MCF 10A (cell line): ENCODE results near the gene TTR. TPM values are rescaled to one million over a fixed set of nuclear protein-coding genes. Genes with fewer than 3 reads are reported as not detected.

Source experiments
- BruUV-seq: library from RNA; stranded (reverse); fragments of 400-500 nt; replicated peaks from 2 replicates; lab custom pipeline; 2021; lab: Mats Ljungman, UMichigan
- CTCF ChIA-PET: fragments of 300-600 bp; sonication (Branson Sonifier 250); formaldehyde crosslinking; extraction: SDS; loops from one replicate; lab custom pipeline; 2021; ENCODE audit warnings: antibody characterized with exemption, inconsistent platforms; lab: Yijun Ruan, JAX
- POLR2A ChIA-PET: fragments of 300-600, 350-650 bp; sonication (Branson Sonifier 250); formaldehyde crosslinking; extraction: SDS; loops from one replicate; lab custom pipeline; 2020; ENCODE audit warnings: antibody characterized with exemption, inconsistent platforms; lab: Yijun Ruan, JAX
- DNase-seq: peaks from one replicate; pipeline ENCODE4 v3.0.0-alpha.2; 2018; ENCODE audit not compliant: unreplicated experiment
- H3K27ac Mint-ChIP-seq: one replicate; pipeline ENCODE4 v1.8.0; 2022; ENCODE audit warnings: mild to moderate bottlenecking, low read depth, mixed read lengths; ENCODE audit not compliant: unreplicated experiment
- H3K27me3 Mint-ChIP-seq: one replicate; pipeline ENCODE4 v1.8.0; 2022; ENCODE audit warnings: mixed read lengths; ENCODE audit not compliant: insufficient read depth, unreplicated experiment
- H3K36me3 Mint-ChIP-seq: one replicate; pipeline ENCODE4 v1.8.0; 2022; ENCODE audit warnings: mild to moderate bottlenecking, moderate library complexity, mixed read lengths; ENCODE audit not compliant: insufficient read depth, unreplicated experiment
- H3K4me1 Mint-ChIP-seq: one replicate; pipeline ENCODE4 v1.8.0; 2022; ENCODE audit warnings: mixed read lengths; ENCODE audit not compliant: insufficient read depth, unreplicated experiment
- H3K4me3 Mint-ChIP-seq: one replicate; pipeline ENCODE4 v1.8.0; 2022; ENCODE audit warnings: mild to moderate bottlenecking, moderate library complexity, mixed read lengths; ENCODE audit not compliant: unreplicated experiment
- H3K9me3 Mint-ChIP-seq: one replicate; pipeline ENCODE4 v1.8.0; 2022; ENCODE audit warnings: mixed read lengths; ENCODE audit not compliant: unreplicated experiment
- intact Hi-C: fragments of 100-400 bp; cut with micrococcal nuclease; formaldehyde crosslinking; loops from 2 replicates; pipeline ENCODE4 v1.14.1; 2022
- total RNA-seq: library from RNA; stranded (reverse); gene quantifications from 2 replicates; pipeline ENCODE4 v1.2.3, GENCODE V29; 2022
- TF ChIP-seq, protein P1 (sequence below): fragments of 200-600 bp; IDR thresholded peaks from one replicate; pipeline ENCODE4 v1.8.0; 2022; ENCODE audit warnings: antibody characterized with exemption, mild to moderate bottlenecking; ENCODE audit not compliant: unreplicated experiment

The TTR gene
- total RNA-seq, 1 experiment from 2014 or later = not detected

DNA sequence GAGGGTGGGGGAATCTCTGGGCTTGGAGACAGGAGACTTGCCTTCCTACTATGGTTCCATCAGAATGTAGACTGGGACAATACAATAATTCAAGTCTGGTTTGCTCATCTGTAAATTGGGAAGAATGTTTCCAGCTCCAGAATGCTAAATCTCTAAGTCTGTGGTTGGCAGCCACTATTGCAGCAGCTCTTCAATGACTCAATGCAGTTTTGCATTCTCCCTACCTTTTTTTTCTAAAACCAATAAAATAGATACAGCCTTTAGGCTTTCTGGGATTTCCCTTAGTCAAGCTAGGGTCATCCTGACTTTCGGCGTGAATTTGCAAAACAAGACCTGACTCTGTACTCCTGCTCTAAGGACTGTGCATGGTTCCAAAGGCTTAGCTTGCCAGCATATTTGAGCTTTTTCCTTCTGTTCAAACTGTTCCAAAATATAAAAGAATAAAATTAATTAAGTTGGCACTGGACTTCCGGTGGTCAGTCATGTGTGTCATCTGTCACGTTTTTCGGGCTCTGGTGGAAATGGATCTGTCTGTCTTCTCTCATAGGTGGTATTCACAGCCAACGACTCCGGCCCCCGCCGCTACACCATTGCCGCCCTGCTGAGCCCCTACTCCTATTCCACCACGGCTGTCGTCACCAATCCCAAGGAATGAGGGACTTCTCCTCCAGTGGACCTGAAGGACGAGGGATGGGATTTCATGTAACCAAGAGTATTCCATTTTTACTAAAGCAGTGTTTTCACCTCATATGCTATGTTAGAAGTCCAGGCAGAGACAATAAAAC, 6.5 kb downstream of the TTR start:
- Mint-ChIP-seq H3K4me3 (no peak overlapping the region), H3K27me3 (no peaks in the 10 kb centered on the region), H3K4me1 (no peaks in the 10 kb centered on the region), H3K36me3 (no peaks in the 10 kb centered on the region), H3K9me3 (no peaks in the 10 kb centered on the region), H3K27ac (no peak overlapping the region)
- TF ChIP-seq, protein P1, sequence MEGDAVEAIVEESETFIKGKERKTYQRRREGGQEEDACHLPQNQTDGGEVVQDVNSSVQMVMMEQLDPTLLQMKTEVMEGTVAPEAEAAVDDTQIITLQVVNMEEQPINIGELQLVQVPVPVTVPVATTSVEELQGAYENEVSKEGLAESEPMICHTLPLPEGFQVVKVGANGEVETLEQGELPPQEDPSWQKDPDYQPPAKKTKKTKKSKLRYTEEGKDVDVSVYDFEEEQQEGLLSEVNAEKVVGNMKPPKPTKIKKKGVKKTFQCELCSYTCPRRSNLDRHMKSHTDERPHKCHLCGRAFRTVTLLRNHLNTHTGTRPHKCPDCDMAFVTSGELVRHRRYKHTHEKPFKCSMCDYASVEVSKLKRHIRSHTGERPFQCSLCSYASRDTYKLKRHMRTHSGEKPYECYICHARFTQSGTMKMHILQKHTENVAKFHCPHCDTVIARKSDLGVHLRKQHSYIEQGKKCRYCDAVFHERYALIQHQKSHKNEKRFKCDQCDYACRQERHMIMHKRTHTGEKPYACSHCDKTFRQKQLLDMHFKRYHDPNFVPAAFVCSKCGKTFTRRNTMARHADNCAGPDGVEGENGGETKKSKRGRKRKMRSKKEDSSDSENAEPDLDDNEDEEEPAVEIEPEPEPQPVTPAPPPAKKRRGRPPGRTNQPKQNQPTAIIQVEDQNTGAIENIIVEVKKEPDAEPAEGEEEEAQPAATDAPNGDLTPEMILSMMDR = no peak
- DNase-seq = no peak
- ChIA-PET POLR2A (interaction anchor here (0.6 to 0.8 kb wide), 2 partner anchors 12 to 659 kb away, joined by 3 to 4 read pairs; no protein-coding TSS in a partner anchor), CTCF (no interaction called here)
- intact Hi-C loops = no loop called here
- BruUV-seq = no TSS peak

DNA sequence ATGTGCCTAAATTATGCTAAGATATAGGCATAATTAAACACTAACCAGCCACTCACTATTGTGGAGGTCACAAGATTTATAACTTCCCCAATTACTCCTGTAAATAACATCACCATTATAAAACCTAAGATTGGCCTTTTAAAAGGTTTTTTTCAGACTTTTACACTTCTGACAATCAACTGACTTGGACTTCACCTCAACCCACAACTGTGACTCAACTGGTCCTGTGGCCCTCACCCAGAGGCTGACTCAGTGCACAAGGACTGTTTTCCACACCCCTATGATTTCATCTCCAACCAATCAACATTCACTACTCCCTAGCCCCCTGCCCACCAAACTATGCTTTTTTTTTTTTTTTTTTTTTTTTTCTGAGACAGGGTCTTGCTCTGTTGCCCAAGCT, 11.6 kb downstream of the TTR start:
- Mint-ChIP-seq H3K36me3 (no peaks in the 10 kb centered on the region), H3K4me3 (no peak overlapping the region), H3K9me3 (no peaks in the 10 kb centered on the region), H3K27me3 (no peaks in the 10 kb centered on the region), H3K27ac (no peak overlapping the region), H3K4me1 (peaks cover 5% of the 10 kb centered on the region)
- TF ChIP-seq, protein P1 = no peak
- peak; percentile 25 for DNase-seq
- intact Hi-C loops = no loop called here
- CTCF ChIA-PET = interaction anchor here (1.3 kb wide), 1 partner anchor 137 kb away, joined by 5 read pairs; no protein-coding TSS in a partner anchor
- POLR2A ChIA-PET = no interaction called here
- no TSS peak for BruUV-seq

DNA sequence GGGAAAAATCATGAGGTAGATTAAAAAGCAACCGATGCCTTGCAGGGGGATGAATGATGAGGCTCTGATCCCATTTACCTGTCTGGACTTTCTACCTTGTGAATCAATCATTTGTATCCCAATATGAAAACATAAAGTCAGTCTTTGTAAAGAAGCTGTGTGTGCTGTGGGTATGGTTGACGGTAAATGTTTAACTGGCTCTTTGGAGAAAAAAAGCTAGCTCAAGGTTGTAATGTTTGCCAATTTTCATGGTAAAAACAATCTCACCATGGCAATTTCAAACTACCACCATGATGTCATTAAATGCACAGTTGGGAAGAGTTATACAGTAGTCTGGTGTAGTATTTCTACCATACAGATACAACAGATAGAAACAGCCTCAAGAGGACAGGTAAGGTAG, 14.6 kb downstream of the TTR start:
- H3K36me3 Mint-ChIP-seq = no peaks in the 10 kb centered on the region
- no TSS peak for BruUV-seq
- H3K4me3 Mint-ChIP-seq = no peak overlapping the region
- ChIA-PET CTCF (no interaction called here), POLR2A (no interaction called here)
- H3K27ac Mint-ChIP-seq = no peak overlapping the region
- H3K27me3 Mint-ChIP-seq = no peaks in the 10 kb centered on the region
- peaks cover 5% of the 10 kb centered on the region for H3K4me1 Mint-ChIP-seq
- TF ChIP-seq, protein P1 = no peak
- intact Hi-C loops = no loop called here
- H3K9me3 Mint-ChIP-seq = no peaks in the 10 kb centered on the region
- no peak for DNase-seq

DNA sequence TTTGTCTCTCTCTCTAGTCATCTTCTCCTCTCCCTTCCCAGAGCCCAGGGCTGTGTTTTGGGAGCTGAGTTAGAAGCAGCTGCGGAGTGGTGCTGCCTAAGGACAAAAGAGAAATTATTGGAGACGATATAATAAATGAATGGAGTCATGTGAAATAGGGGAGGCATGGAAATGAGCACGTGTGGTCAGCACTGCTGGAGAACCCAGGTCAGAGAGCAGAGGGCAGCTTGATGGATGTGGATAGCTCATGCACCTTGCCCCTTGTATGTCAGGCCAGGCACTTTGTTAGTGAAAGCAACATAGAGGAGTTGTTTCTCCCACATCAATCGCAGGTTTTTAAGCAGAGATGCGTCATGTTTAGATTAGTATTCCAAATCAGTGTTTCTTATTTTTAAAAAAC, 15.7 kb downstream of the TTR start:
- TF ChIP-seq, protein P1 = no peak
- ChIA-PET CTCF (interaction anchor here (1.0 to 1.8 kb wide), 2 partner anchors 16 to 34 kb away, joined by 3 to 6 read pairs; partner anchors contain the start of gene TTR), POLR2A (no interaction called here)
- Mint-ChIP-seq H3K9me3 (no peaks in the 10 kb centered on the region), H3K36me3 (no peaks in the 10 kb centered on the region), H3K27me3 (no peaks in the 10 kb centered on the region), H3K4me1 (peaks cover 5% of the 10 kb centered on the region), H3K27ac (no peak overlapping the region), H3K4me3 (no peak overlapping the region)
- intact Hi-C loops = no loop called here
- no peak for DNase-seq
- no TSS peak for BruUV-seq
